NCI-H2196 treated with DMSO at 0.1 percent for 48 hours (cell line): ENCODE results near the gene UFSP1.

ENCODE experiments used
- DNase-seq: peaks from one replicate; lab custom pipeline; 2025; ENCODE audit not compliant: unreplicated experiment; lab: John Stamatoyannopoulos, UW

Gene UFSP1

GRCh38 chr7:100895956-100896731 is 6.6 kb upstream of the UFSP1 start:
- peak; percentile 61 for DNase-seq

- DNase-seq: no peak
Observed at GRCh38 chr7:100895701-100895955, 6.1 kb upstream of the UFSP1 start, which contains the start of gene ACHE. Gene ACHE (minus strand): TSS chr7:100895888. CDS start chr7:100894232, 1,656 bp downstream.

- no peak for DNase-seq
Observed at GRCh38 chr7:100894860-100895700, 5.6 kb upstream of the UFSP1 start.

- no peak for DNase-seq
Observed at GRCh38 chr7:100893910-100894721, 4.6 kb upstream of the UFSP1 start.

GRCh38 chr7:100893318-100893895 is 3.9 kb upstream of the UFSP1 start:
- no peak for DNase-seq

GRCh38 chr7:100892364-100893317 is 3.1 kb upstream of the UFSP1 start:
- DNase-seq: no peak

GRCh38 chr7:100891568-100892247 is 2.2 kb upstream of the UFSP1 start:
- DNase-seq: no peak

- DNase-seq: no peak
Observed at GRCh38 chr7:100890653-100891567, 1.4 kb upstream of the UFSP1 start.

GRCh38 chr7:100888291-100888987 is 1.1 kb downstream of the UFSP1 start:
- DNase-seq: no peak

GRCh38 chr7:100887516-100888290 is 1.8 kb downstream of the UFSP1 start:
- DNase-seq: no peak

- no peak for DNase-seq
Observed at GRCh38 chr7:100886936-100887515, 2.5 kb downstream of the UFSP1 start.

GRCh38 chr7:100886142-100886935 is 3.2 kb downstream of the UFSP1 start:
- DNase-seq: no peak

GRCh38 chr7:100885440-100886141 is 3.9 kb downstream of the UFSP1 start:
- DNase-seq: no peak

GRCh38 chr7:100884736-100885439 is 4.6 kb downstream of the UFSP1 start:
- no peak for DNase-seq
